DND-41 (cell line): ENCODE measurements around the gene C10orf90.

ENCODE experiments used
- ATAC-seq: fragments of 200-7000 bp; cut with Tn5 transposase; 3 replicates; pipeline ENCODE4 v1.9.1; 2021; ENCODE audit warnings: low read depth; ENCODE audit not compliant: insufficient read depth
- DNase-seq: peaks from one replicate; pipeline ENCODE4 v3.0.0-alpha.2; 2020
- H2AFZ ChIP-seq: 2 replicates; pipeline ENCODE4 v1.6.0; 2012; ENCODE audit warnings: low read depth, low read length
- H3K27ac ChIP-seq: 2 replicates; pipeline ENCODE4 v1.5.1; 2012; ENCODE audit warnings: low read length, inconsistent platforms
- H3K27me3 ChIP-seq: fragments of 200-600 bp; sonication (generic); 2 replicates; pipeline ENCODE4 v1.6.0; 2012; ENCODE audit warnings: low read length, mild to moderate bottlenecking, inconsistent platforms; ENCODE audit not compliant: insufficient read depth, poor library complexity
- H3K36me3 ChIP-seq: 2 replicates; pipeline ENCODE4 v1.5.1; 2012; ENCODE audit warnings: low read length, inconsistent platforms; ENCODE audit not compliant: insufficient read depth
- H3K4me1 ChIP-seq: 2 replicates; pipeline ENCODE4 v1.5.1; 2012; ENCODE audit warnings: mild to moderate bottlenecking, low read length; ENCODE audit not compliant: insufficient read depth
- H3K4me2 ChIP-seq: 2 replicates; pipeline ENCODE4 v1.6.0; 2012; ENCODE audit warnings: mild to moderate bottlenecking, moderate library complexity, low read length, inconsistent platforms; ENCODE audit not compliant: insufficient read depth
- H3K4me3 ChIP-seq, 2 experiments: fragments of 200-600 bp in 1 of 2; shearing (Covaris generic) in 1 of 2; 2 replicates each; pipeline ENCODE4 v1.5.1; 2012 to 2016; ENCODE audit warnings: inconsistent platforms in 2 of 2, low read length in 2 of 2, mild to moderate bottlenecking in 2 of 2, low read depth in 1 of 2, moderate library complexity in 1 of 2
- H3K79me2 ChIP-seq: 2 replicates; pipeline ENCODE4 v1.6.0; 2012; ENCODE audit warnings: low read length, inconsistent platforms; ENCODE audit not compliant: insufficient read depth
- H3K9ac ChIP-seq: 2 replicates; pipeline ENCODE4 v1.6.0; 2012; ENCODE audit warnings: low read depth, mild to moderate bottlenecking, inconsistent platforms, low read length, moderate library complexity
- H3K9me3 ChIP-seq: 2 replicates; pipeline ENCODE4 v1.5.1; 2012; ENCODE audit warnings: low read length, moderate library complexity, mild to moderate bottlenecking, inconsistent platforms; ENCODE audit not compliant: insufficient read depth, severe bottlenecking
- H4K20me1 ChIP-seq: 2 replicates; pipeline ENCODE4 v1.6.0; 2012; ENCODE audit warnings: low read length; ENCODE audit not compliant: insufficient read depth
- EZH2 ChIP-seq: IDR thresholded peaks from 3 replicates; pipeline ENCODE4 v1.6.1; 2012; ENCODE audit warnings: borderline replicate concordance, low read depth, mild to moderate bottlenecking, moderate library complexity, low read length, inconsistent platforms; ENCODE audit not compliant: severe bottlenecking
- TF ChIP-seq, protein P1 (sequence below): IDR thresholded peaks from 2 replicates; pipeline ENCODE4 v1.5.1; 2012; ENCODE audit warnings: borderline replicate concordance, low read length, moderate library complexity, mild to moderate bottlenecking; ENCODE audit not compliant: poor library complexity, severe bottlenecking; ENCODE audit errors: extremely low read depth

C10orf90 gene

DNA sequence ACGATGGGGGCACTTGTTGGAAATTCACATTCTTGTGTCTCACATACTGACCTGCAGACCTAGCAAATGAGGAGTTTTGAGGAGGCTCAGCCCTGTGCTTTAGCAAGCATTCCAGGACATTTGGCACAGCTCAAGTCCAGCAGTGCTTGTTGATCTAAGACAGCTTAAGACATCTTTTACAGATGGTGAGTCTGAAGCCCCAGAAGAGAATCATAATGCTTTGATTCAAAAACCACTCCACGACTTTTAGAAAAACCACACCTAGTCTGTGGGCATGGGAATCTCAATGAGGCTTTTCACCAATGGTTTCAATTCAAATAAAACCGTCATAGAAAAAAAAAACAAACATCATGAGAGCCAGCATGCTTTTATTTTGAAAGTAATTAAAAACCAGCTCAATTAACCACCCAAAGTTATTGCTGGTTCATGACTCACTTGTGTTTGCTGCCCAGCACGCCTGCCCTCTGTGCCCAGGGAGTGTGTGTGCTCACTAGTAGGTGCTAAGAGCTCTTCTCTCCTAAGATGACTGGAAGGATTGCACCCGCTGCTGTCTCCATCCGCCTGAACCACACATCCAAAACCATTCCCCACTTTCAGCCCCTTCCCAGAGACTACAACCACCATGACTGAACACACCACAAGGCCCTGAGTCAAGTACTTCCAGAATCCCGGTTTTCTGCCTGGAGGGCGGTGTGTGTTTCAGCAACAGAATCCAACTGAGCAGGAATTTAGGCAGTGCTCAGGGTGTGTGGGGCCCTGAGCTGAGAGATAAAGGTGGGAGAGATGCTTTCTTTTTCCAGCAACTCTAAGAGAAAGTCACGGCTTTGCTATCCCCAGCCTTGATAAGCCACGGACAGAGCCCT lies 152.0 kb downstream of the C10orf90 start:
- Histone ChIP-seq H3K9me3 (no peaks in the 10 kb centered on the region), H3K4me1 (no peaks in the 10 kb centered on the region), H3K27ac (no peak overlapping the region), H4K20me1 (no peaks in the 10 kb centered on the region), H3K36me3 (no peaks in the 10 kb centered on the region), H3K9ac (no peak overlapping the region), H2AFZ (no peak overlapping the region), H3K4me3 (no peak overlapping the region), H3K4me2 (no peak overlapping the region), H3K79me2 (no peaks in the 10 kb centered on the region), H3K27me3 (no peaks in the 10 kb centered on the region)
- TF ChIP-seq EZH2: no peak
- TF ChIP-seq, protein P1, sequence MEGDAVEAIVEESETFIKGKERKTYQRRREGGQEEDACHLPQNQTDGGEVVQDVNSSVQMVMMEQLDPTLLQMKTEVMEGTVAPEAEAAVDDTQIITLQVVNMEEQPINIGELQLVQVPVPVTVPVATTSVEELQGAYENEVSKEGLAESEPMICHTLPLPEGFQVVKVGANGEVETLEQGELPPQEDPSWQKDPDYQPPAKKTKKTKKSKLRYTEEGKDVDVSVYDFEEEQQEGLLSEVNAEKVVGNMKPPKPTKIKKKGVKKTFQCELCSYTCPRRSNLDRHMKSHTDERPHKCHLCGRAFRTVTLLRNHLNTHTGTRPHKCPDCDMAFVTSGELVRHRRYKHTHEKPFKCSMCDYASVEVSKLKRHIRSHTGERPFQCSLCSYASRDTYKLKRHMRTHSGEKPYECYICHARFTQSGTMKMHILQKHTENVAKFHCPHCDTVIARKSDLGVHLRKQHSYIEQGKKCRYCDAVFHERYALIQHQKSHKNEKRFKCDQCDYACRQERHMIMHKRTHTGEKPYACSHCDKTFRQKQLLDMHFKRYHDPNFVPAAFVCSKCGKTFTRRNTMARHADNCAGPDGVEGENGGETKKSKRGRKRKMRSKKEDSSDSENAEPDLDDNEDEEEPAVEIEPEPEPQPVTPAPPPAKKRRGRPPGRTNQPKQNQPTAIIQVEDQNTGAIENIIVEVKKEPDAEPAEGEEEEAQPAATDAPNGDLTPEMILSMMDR: no peak
- no peak for ATAC-seq
- no peak for DNase-seq

DNA sequence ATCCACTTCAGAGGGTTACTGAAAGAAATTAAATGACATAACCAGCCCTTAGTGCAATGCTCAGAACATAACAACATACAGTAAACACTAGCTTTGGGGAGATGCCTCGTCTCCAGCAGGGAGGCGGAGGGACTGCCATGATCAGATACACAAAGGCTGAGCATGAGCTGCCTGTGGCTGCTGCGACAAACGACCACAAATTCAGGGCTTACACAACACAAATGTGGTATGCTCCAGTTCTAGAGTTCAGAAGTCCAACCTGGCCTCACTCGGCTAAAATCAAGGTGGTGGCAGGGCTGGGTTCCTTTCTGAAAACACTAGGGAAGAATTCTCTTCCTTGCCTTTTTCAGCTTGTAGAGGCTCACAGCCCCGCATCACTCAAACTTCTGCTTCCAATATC lies 154.0 kb downstream of the C10orf90 start:
- no peak overlapping the region for H3K4me3 ChIP-seq
- no peaks in the 10 kb centered on the region for H3K36me3 ChIP-seq
- H3K4me1 ChIP-seq: no peaks in the 10 kb centered on the region
- no peak overlapping the region for H3K4me2 ChIP-seq
- H2AFZ ChIP-seq: no peak overlapping the region
- no peaks in the 10 kb centered on the region for H3K27me3 ChIP-seq
- H4K20me1 ChIP-seq: no peaks in the 10 kb centered on the region
- H3K9ac ChIP-seq: no peak overlapping the region
- H3K9me3 ChIP-seq: no peaks in the 10 kb centered on the region
- no peak for TF ChIP-seq EZH2
- TF ChIP-seq, protein P1: no peak
- H3K27ac ChIP-seq: no peak overlapping the region
- DNase-seq: no peak
- H3K79me2 ChIP-seq: no peaks in the 10 kb centered on the region
- no peak for ATAC-seq

DNA sequence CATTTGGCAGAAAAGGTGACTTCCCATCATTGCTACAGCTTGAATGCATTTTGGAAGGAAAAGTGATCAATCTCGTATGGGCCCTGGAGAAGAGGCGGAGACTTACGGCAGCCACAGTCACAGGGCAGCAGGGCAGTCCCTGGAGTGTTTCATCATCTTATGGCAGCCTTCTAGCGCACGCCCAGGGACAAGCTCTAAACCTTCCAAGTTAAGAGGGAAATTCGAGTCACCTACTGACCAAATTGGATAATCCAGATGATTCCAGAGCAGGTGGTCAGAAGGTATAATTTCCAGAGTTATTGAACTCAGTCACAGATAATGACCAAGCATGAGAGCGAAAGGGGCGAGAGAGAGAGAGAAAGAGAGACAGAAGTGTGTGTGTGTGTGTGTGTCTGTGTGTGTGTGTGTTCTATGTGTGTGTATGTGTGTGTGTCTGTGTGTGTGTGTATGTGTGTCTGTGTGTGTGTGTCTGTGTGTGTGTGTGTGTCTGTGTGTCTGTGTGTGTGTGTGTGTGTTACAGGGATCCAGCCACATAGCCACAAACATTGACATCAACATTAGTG lies 158.5 kb downstream of the C10orf90 start:
- H2AFZ ChIP-seq: no peak overlapping the region
- no peak overlapping the region for H3K4me3 ChIP-seq
- H3K27ac ChIP-seq: no peak overlapping the region
- H3K9ac ChIP-seq: no peak overlapping the region
- no peaks in the 10 kb centered on the region for H3K79me2 ChIP-seq
- no peaks in the 10 kb centered on the region for H3K36me3 ChIP-seq
- H3K27me3 ChIP-seq: no peaks in the 10 kb centered on the region
- no peak for TF ChIP-seq EZH2
- TF ChIP-seq, protein P1: no peak
- no peak overlapping the region for H3K4me2 ChIP-seq
- H3K4me1 ChIP-seq: no peaks in the 10 kb centered on the region
- no peaks in the 10 kb centered on the region for H4K20me1 ChIP-seq
- no peak for ATAC-seq
- H3K9me3 ChIP-seq: no peaks in the 10 kb centered on the region
- no peak for DNase-seq
